Omental fat pad (tissue), 4 donors: ENCODE results near the gene PPP3CA. TPM values are rescaled to one million over a fixed set of nuclear protein-coding genes. Genes with fewer than 3 reads are reported as not detected.

ENCODE experiments used
- ATAC-seq: fragments of 150-250 bp; one replicate; pipeline ENCODE4 v1.9.1; 2016; ENCODE audit warnings: mild to moderate bottlenecking, moderate library complexity; ENCODE audit not compliant: low FRiP score
- DNase-seq: peaks from one replicate; pipeline ENCODE4 v3.0.0-alpha.2; 2019; ENCODE audit warnings: low spot score
- CTCF ChIP-seq, 3 donors: fragments of 450-650 bp; IDR thresholded peaks; one replicate each; pipeline ENCODE4 v1.5.1; 2016 to 2017; ENCODE audit warnings: antibody characterized with exemption in 3 of 3, mild to moderate bottlenecking in 3 of 3, moderate library complexity in 2 of 3
- total RNA-seq, 4 donors: library from RNA; depleted of rRNA; stranded (reverse); fragments of >200 nt; gene quantifications; one replicate each; pipeline ENCODE4 v1.1.0, GENCODE V29; 2016

Gene PPP3CA
- total RNA-seq, 4 donors from 2014 or later = 29.8 to 56.6 (median 35.3) TPM

- ATAC-seq = no peak
- no peak for DNase-seq
- no peak for TF ChIP-seq CTCF (IDR thresholded peaks at IDR 0.05)
These were observed 282.0 kb downstream of the PPP3CA start for GRCh38 chr4:101065346-101065745.

- ATAC-seq (no peak), DNase-seq (no peak)
- no peak for TF ChIP-seq CTCF (IDR thresholded peaks at IDR 0.05)
These were observed 282.7 kb downstream of the PPP3CA start for GRCh38 chr4:101064541-101065180.

- ATAC-seq (no peak), DNase-seq (no peak)
- TF ChIP-seq CTCF (IDR thresholded peaks at IDR 0.05) = no peak
These were observed 291.9 kb downstream of the PPP3CA start for GRCh38 chr4:101055392-101055791.

GRCh38 chr4:101050837-101051205 is 296.5 kb downstream of the PPP3CA start:
- no peak for ATAC-seq
- no peak for TF ChIP-seq CTCF (IDR thresholded peaks at IDR 0.05)

GRCh38 chr4:101050088-101050836 is 297.1 kb downstream of the PPP3CA start:
- no peak for DNase-seq

More at GRCh38 chr4:101050837-101051205, 296.5 kb downstream of the PPP3CA start:
- DNase-seq = no peak

GRCh38 chr4:101049549-101050001 is 297.8 kb downstream of the PPP3CA start:
- no peak for TF ChIP-seq CTCF (IDR thresholded peaks at IDR 0.05)
- DNase-seq = no peak
- ATAC-seq = no peak

More at GRCh38 chr4:101050088-101050836, 297.1 kb downstream of the PPP3CA start:
- ATAC-seq = no peak
- no peak for TF ChIP-seq CTCF (IDR thresholded peaks at IDR 0.05)

- no peak for ATAC-seq
- TF ChIP-seq CTCF (IDR thresholded peaks at IDR 0.05) = no peak
These were observed 302.6 kb downstream of the PPP3CA start for GRCh38 chr4:101044766-101045165.

More at GRCh38 chr4:101044766-101045165, 302.6 kb downstream of the PPP3CA start:
- DNase-seq = no peak
